DMS153 (cell line): Measurements from ENCODE around the gene ARHGAP22.
"Not testable (repeated sequence)": the region's sequence is repeated elsewhere in the genome, so short reads cannot be mapped to it uniquely, and the experiment has no call there.

Experiments
- DNase-seq: peaks from one replicate; lab custom pipeline; 2025; lab: John Stamatoyannopoulos, UW

The ARHGAP22 gene

GRCh38 chr10:48604991-48605508 is at the start of gene ARHGAP22:
Gene ARHGAP22 (minus strand): TSS chr10:48605073. CDS start chr10:48604796, 277 bp downstream.
- DNase-seq, result no peak

GRCh38 chr10:48653944-48654698 is 49.2 kb upstream of the ARHGAP22 start:
- no peak for DNase-seq

GRCh38 chr10:48653347-48653746 is 48.5 kb upstream of the ARHGAP22 start:
- DNase-seq, result no peak

- no peak for DNase-seq
Measured at GRCh38 chr10:48652344-48652743, 47.5 kb upstream of the ARHGAP22 start.

- DNase-seq, result no peak
Measured at GRCh38 chr10:48651839-48652238, 47.0 kb upstream of the ARHGAP22 start.

- DNase-seq, result peak; percentile 33
Measured at GRCh38 chr10:48651293-48651692, 46.4 kb upstream of the ARHGAP22 start.

GRCh38 chr10:48649349-48649944 is 44.6 kb upstream of the ARHGAP22 start:
- DNase-seq, result no peak

- DNase-seq, result no peak
Measured at GRCh38 chr10:48648172-48648942, 43.5 kb upstream of the ARHGAP22 start.

GRCh38 chr10:48647073-48647472 is 42.2 kb upstream of the ARHGAP22 start:
- not testable (repeated sequence) for DNase-seq

GRCh38 chr10:48645600-48645999 is 40.7 kb upstream of the ARHGAP22 start:
- no peak for DNase-seq

- not testable (repeated sequence) for DNase-seq
Measured at GRCh38 chr10:48641099-48641690, 36.3 kb upstream of the ARHGAP22 start.

- no peak for DNase-seq
Measured at GRCh38 chr10:48640326-48640725, 35.5 kb upstream of the ARHGAP22 start.

GRCh38 chr10:48639632-48640031 is 34.8 kb upstream of the ARHGAP22 start:
- no peak for DNase-seq

GRCh38 chr10:48638739-48639527 is 34.1 kb upstream of the ARHGAP22 start:
- DNase-seq, result no peak

GRCh38 chr10:48638158-48638557 is 33.3 kb upstream of the ARHGAP22 start:
- DNase-seq, result no peak

- DNase-seq, result no peak
Measured at GRCh38 chr10:48636901-48637300, 32.0 kb upstream of the ARHGAP22 start.

GRCh38 chr10:48636231-48636630 is 31.4 kb upstream of the ARHGAP22 start:
- no peak for DNase-seq

GRCh38 chr10:48634984-48635557 is 30.2 kb upstream of the ARHGAP22 start:
- no peak for DNase-seq

- no peak for DNase-seq
Measured at GRCh38 chr10:48634198-48634983, 29.5 kb upstream of the ARHGAP22 start.
